ENCODE data around the gene ELFN2.

ELFN2 gene

DNA sequence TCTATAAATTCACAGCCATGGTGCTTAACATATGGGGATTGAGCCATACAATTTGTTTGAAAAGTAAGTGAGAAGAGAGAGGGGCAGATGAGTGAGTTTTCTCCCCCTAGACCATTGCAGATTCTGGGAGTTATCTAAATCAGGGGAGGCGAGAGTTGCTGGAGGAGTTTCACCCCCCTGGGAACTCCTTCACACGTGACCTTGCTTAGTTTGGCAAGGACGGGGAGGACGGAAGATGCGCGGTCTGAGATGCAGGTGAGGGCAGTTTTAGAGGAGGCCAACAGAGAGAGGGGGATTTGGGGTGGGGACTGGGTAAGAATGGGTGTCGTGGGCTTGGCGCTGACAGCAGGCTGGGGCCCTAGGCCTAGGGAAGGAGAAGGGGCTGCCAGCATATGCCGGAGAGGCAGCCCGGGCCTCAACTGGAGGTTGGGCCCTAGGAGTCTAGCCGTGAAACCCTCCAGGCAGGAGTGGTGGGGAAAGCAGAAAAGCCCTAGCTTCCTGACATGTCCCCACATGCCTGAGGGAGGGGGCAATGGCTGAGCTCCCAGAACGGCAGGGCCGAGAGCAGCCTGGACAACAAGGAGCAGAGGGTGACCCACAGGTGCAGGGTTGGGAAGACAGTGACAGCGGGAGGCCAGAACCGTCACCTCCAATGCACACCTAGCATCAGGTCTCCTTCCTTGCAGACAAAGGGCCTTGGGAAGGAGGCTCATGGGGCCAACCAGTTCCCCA, 63.9 kb downstream of the ELFN2 start:
- DNase-seq (ENCODE audit: low read depth in 1 of 2, low spot score in 1 of 2): no peak

DNA sequence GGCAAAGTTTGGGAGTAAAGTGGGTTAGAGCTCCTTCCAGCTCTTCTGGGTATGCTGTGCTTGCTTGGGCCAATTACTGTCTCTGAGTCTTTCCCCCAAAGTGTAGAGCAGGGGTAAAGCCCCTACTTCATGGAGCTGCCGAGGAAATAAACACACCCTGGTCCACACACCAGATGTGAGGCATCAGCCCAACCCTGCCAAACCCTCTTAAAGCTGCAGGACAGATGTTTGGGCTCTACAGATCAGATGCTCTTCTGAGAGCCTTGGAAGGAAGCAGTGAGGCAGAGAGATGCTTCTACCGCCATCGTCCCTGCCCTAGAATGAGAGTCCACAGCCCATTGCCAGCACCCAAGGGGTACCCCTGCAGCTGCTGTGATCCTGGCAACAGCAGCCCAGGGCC, 64.7 kb downstream of the ELFN2 start:
- DNase-seq (ENCODE audit: low read depth in 1 of 2, low spot score in 1 of 2): no peak

DNA sequence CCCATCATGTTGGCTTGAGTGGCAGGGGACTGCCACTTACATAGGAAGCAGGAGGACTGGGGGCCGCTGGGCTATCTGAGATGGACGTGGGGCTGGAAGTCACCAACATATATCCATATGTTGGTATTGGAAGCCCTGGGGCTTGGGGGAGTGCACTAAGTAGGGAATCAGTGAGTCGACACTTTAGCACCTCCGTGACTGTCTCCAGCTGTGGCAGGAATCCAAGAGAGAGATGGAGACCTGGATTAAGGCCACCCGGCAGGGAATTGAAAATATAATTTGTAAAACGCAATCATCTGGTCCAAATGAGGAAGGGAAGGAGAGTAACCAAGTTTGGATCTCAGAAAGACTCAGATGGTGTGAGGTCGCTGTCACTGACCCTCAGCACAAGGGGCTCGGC, 68.4 kb downstream of the ELFN2 start:
- no peak for DNase-seq (ENCODE audit: low read depth in 1 of 2, low spot score in 1 of 2)

GRCh38 chr22:37358386-37358785, 68.9 kb downstream of the ELFN2 start:
- DNase-seq (ENCODE audit: low read depth in 1 of 2, low spot score in 1 of 2): no peak

DNA sequence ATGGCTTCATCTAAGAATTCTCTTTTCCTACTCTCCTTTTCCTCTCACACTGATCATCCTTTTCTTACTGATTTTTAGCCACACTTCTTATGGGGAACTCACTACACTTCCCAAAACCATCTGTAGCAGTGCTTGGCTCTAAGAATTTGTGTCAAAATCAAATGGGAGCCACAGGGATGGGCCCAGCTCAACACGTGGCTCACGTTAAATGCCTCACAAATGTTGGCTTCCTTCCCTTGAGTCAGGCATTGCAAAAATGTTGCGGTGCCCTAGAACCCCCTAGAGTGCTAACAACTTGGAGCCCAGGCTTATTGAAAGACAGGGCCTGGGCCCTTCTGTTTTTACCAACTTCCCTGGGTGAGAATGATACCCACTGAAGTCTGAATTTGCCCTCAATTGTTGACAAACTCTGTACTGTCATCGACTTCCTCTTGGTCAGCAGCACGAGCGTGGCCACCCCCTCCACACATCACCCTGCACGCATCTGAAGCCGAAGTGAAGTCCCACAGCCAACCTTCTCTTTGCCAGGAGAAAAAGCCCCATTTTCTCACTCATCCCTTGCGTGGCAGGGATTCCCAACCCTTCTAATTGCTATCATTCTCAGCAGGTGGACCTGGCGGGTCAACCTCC, 69.7 kb downstream of the ELFN2 start:
- no peak for DNase-seq (ENCODE audit: low read depth in 1 of 2, low spot score in 1 of 2)

- no peak for DNase-seq (ENCODE audit: low read depth in 1 of 2, low spot score in 1 of 2)
These were observed 70.4 kb downstream of the ELFN2 start for GRCh38 chr22:37356922-37357321.

DNA sequence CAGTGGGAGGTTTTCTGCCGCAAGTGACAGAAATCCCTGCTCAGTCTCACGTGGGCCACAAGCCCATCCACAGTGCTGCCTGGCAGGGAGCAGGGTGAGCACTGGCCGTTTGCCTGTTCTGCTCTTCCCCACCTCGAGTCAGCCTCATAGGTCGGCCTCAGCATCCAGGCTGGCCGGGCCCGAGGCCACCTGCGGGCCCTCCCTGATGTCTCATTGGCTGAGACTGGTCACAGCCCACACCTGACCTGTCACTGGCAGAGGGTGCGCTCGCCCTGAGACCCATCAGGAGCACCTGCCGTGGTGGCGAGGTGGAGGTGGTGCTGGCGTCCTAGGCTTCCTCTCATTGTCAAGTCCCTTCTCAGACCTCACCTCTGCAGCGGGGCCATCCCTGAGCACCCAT, 72.1 kb downstream of the ELFN2 start:
- DNase-seq (ENCODE audit: low read depth in 1 of 2, low spot score in 1 of 2): no peak

DNA sequence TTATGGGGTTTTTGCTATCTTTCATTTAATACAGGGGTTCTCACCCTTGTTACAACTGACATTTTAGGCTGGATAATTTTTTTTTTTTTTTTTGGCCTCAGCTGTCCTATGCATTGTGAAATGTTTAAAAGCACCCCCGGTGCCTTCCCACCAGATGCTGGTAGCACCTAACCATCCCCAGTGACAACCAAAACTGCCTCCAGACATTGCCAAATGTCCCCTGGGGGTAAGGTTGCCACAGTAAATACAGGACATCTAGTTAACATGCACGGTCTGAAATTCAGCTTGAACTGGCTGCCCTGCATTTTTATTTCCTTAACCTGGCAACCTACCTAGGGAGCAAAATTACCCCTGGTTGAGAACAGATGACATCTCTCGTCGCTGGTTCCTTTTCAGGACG, 72.6 kb downstream of the ELFN2 start:
- DNase-seq (ENCODE audit: low read depth in 1 of 2, low spot score in 1 of 2): no peak

DNA sequence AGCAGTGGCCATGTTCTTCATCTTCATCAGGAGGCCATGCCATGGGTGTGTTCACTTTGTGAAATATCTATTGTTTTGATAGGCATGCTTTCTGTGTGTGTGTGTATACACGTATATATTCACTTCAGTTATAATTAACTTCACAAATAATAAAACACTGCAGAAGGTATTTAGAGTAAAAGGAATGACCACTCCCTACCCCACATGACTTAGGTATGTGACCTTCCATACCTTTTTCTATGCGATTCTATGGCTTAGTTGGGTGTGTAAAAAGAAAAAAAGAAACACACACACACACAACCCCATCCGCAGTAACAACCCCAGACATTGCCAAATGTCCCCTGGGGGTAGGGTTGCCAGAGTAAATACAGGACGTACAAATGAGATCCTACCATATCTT, 73.0 kb downstream of the ELFN2 start:
- no peak for DNase-seq (ENCODE audit: low read depth in 1 of 2, low spot score in 1 of 2)

DNA sequence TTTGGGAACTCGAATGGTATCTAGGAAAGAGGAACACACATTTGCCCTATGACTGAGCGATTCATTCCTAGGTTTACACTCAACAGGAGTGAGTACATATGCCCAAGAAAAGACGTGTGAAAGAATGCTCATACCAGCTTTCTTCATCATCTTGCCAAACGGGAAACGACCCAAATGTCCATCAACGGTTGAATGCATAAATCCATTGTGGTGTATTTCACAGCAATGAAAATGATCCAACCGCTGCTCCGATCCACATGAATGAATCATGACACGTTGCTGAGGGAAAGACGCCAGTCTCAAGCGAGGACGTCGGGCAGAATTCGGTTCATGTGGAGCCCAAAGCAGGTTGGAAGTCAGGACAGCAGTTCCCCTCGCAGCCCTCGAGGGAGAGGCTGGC, 73.4 kb downstream of the ELFN2 start:
- DNase-seq (ENCODE audit: low read depth in 1 of 2, low spot score in 1 of 2): no peak

DNA sequence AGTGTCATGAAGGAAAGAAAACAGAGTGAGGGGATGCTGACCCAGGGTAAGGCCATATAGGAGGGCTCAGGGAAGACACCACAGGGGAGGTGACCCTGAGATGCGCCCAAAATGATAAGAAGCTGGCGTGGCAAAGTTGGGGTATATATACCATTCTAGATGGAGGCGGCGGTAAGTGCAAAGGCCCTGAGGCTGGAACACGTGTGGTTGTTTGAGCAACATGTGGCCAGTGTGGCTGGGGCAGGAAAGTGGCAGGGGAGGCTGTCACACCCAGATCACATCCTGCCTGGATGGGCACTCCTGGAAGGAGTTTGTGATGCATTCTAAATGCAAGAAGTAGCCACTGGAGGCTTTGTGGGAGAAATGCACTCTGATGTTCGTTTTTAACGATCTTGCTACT, 74.8 kb downstream of the ELFN2 start:
- no peak for DNase-seq (ENCODE audit: low read depth in 1 of 2, low spot score in 1 of 2)

- no peak for DNase-seq (ENCODE audit: low read depth in 1 of 2, low spot score in 1 of 2)
These were observed 76.0 kb downstream of the ELFN2 start for GRCh38 chr22:37351232-37351631.

DNA sequence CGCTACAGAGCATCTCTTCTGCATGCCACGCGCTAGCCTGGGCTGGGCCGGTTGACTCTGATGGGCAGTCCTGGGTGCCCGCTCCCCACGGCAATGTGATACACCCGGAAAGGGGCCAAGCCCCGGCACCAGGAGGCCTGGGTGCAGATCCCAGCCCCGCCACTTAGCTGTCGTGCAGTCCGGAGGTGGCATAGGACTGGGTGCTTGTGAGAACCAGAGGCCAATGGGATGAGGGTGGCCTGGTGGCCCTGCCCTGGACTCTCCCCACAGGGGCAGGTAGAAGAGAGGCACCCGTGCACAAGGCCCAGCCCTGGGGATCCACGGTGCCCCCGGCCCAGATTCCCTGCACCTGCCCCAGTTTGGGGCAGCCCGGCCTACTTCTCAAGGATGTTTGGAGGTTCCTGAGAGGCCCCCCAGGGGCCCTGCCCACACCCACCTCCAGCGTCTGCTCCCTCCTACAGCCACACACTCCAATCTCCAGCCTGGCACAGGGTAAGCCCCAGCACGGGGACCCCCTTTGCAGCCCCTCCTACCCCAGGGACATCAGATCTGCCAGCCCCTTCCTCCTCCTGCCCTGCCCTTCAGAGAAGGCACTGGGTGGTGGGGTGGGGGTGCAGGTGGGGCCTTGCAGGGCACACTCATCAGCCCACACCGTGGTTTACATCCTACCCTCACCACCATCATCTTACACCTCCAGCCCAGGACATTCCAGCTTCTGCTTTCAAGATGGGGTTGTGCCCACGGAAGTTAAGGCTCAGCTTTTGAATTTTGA, 78.0 kb downstream of the ELFN2 start:
- no peak for DNase-seq (ENCODE audit: low read depth in 1 of 2, low spot score in 1 of 2)

GRCh38 chr22:37346505-37346895, 80.8 kb downstream of the ELFN2 start:
- no peak for DNase-seq (ENCODE audit: low read depth in 1 of 2, low spot score in 1 of 2)

DNA sequence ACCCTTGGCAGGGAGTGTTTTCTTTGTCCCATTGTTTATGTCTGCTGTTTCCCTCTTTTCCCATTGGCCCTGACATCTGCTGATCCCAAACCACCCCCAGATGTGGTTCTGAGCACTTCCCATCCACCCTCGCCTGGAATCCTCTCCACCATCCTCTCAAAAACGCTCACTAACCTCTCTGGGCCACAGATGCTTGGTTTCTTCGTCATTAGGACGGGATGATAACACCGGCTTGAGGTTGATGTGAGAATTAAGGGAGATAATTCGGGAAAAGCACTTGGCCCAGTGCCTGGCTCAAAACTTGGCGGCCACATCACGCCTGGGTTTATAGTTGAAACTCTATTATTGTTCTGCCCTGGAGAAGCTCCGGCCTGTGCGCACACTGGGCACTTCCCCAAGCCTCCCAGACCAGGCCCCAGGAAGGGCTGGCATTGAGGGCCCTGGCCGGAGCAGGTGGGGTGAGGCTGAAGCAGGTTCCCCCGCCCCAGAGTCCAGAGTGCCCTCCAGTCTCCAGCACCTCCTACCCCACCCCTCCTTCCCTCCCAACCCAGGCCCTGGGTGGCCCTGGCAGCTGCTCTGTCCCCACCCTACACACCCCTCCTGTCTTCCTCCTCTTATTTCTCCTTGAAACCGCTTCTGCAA, 81.3 kb downstream of the ELFN2 start:
- DNase-seq (ENCODE audit: low read depth in 1 of 2, low spot score in 1 of 2): no peak

GRCh38 chr22:37344735-37345449, 82.4 kb downstream of the ELFN2 start:
- DNase-seq (ENCODE audit: low read depth in 1 of 2, low spot score in 1 of 2): no peak

GRCh38 chr22:37343863-37344734, 83.2 kb downstream of the ELFN2 start:
- DNase-seq (ENCODE audit: low read depth in 1 of 2, low spot score in 1 of 2): no peak

DNA sequence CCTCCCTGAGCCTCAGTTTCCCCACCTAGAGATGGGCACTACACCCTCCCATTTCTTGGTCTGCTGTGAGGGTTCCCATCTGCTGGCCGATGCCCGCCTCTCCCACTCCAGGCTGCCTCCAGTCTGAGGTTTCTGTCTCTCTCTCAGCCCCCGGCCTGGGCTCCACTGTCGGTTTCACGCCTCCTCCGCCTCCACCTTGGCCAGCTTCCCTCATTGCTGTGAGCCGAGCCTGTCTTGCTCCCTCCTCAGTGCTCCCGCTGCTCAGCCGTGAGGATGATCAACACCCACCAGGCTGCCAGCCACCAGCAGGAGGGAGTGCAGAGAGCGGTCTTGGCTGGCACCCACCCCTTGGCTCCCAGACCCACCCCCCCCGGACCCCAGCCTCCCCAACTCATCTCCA, 83.9 kb downstream of the ELFN2 start:
- no peak for DNase-seq (ENCODE audit: low read depth in 1 of 2, low spot score in 1 of 2)

- DNase-seq (ENCODE audit: low read depth in 1 of 2, low spot score in 1 of 2): no peak
These were observed 85.2 kb downstream of the ELFN2 start for GRCh38 chr22:37342065-37342464.
